Retinal pigment epithelial cell (primary cell): ENCODE results near the gene ABCC1.
"Not testable (repeated sequence)": the region's sequence is repeated elsewhere in the genome, so short reads cannot be mapped to it uniquely, and the experiment has no call there.

Source experiments
- DNase-seq: peaks from one replicate; pipeline ENCODE4 v3.0.0-alpha.2; 2010; ENCODE audit warnings: low read depth
- H3K4me3 ChIP-seq: 2 replicates; pipeline ENCODE4 v1.5.1; 2011; ENCODE audit warnings: mild to moderate bottlenecking, low read length, control low read depth, moderate library complexity
- CTCF ChIP-seq: conservative IDR thresholded peaks from 2 replicates; pipeline ENCODE4 v1.5.1; 2011; ENCODE audit warnings: low read depth, low read length, control low read depth, inconsistent platforms

Gene ABCC1

GRCh38 chr16:16143931-16144330 is 194.5 kb downstream of the ABCC1 start:
- no peak overlapping the region for H3K4me3 ChIP-seq
- no peak for DNase-seq

GRCh38 chr16:16144416-16144815 is 195.0 kb downstream of the ABCC1 start:
- no peak overlapping the region for H3K4me3 ChIP-seq
- no peak for DNase-seq
- TF ChIP-seq CTCF, result no peak

More at GRCh38 chr16:16143931-16144330, 194.5 kb downstream of the ABCC1 start:
- no peak for TF ChIP-seq CTCF

- peak; percentile 16 for TF ChIP-seq CTCF
- no peak for DNase-seq
- H3K4me3 ChIP-seq, result no peak overlapping the region
Measured at GRCh38 chr16:16145286-16145685, 195.9 kb downstream of the ABCC1 start.

GRCh38 chr16:16146380-16147315 is 197.2 kb downstream of the ABCC1 start:
- no peak for DNase-seq
- no peak overlapping the region for H3K4me3 ChIP-seq
- no peak for TF ChIP-seq CTCF

GRCh38 chr16:16147316-16147999 is 198.0 kb downstream of the ABCC1 start:
- H3K4me3 ChIP-seq, result no peak overlapping the region
- DNase-seq, result no peak
- no peak for TF ChIP-seq CTCF

- H3K4me3 ChIP-seq, DNase-seq: not testable (repeated sequence)
Measured at GRCh38 chr16:16148000-16148599, 198.7 kb downstream of the ABCC1 start.

GRCh38 chr16:16148755-16149154 is 199.3 kb downstream of the ABCC1 start:
- TF ChIP-seq CTCF, result no peak
- no peak overlapping the region for H3K4me3 ChIP-seq
- no peak for DNase-seq
